Right renal pelvis (tissue), 4 donors: ENCODE results near the gene ANK3. TPM values are rescaled to one million over a fixed set of nuclear protein-coding genes. Genes with fewer than 3 reads are reported as not detected.

Experiments
- DNase-seq, 4 donors: peaks; one replicate each; pipeline ENCODE4 v3.0.0-alpha.2; 2013; ENCODE audit warnings: low read depth in 4 of 4, low spot score in 3 of 4, missing footprints in 1 of 4
- polyA plus RNA-seq, 4 donors: library from polyadenylated mRNA; unstranded; fragments of 120-200 nt; gene quantifications; one replicate each; pipeline ENCODE4 v1.2.1, GENCODE V29; 2013; ENCODE audit not compliant: insufficient read length in 4 of 4

The ANK3 gene
- polyA plus RNA-seq, 4 donors: 129 to 154 (median 141) TPM

DNA sequence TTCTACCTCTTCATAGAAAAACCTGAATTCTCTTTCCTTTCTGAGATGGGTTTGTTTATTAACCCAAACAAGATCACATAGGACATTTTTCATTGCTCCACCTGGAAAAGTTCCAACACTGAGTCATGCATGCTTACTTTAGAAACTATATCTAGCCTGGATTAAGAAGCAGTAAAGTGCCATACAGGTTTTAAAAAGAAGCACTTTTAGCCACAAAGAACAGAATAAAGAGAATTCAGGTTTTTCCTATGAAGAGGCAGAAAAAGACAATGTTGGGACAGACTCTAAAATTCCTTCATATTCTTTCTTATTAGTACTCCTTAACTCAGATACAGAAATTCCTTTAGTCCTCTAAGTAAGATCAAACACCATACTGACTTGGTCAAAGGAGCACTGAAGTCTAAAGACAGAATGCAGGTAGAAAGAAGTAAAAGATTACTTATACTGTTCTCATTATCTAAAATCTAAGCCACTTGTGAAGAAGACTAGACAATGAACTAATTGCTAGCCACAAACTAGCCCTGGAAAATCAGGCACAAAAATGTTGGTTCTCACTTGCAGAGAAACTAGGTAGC lies 241.3 kb downstream of the ANK3 start:
- peak in 2 of 4 donors; percentile 53 to 66 for DNase-seq

DNA sequence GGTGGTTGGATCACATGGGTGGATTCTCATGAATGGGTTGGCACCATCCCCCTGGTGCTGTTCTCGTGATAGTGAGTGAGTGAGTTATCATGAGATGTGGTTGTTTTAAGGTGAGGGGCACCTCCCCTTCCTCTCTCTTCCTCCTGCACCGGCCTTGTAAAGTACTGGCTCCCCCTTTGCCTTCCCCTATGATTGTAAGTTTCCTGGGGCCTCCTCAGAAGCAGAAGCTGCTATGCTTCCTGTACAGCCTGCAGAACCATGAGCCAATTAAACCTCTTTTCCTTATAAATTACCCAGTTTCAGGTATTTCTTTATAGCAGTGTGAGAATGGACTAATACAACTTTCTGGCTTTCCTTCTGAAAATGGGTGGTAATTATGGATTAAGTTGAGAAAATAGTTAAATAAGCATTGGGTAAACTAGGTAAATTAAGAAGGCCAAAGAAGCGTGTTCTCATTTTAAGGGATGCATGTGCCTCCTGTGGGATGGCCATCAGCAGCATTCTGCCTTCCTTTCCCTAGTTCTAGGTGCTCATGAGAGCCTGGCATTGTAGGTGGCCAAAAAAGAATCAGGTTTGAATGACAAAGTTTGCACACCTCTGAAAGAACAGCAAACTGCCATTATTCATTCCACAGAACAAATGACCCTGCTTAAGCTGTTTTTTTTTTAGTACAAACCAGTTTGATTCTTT lies 242.0 kb downstream of the ANK3 start:
- no peak for DNase-seq

DNA sequence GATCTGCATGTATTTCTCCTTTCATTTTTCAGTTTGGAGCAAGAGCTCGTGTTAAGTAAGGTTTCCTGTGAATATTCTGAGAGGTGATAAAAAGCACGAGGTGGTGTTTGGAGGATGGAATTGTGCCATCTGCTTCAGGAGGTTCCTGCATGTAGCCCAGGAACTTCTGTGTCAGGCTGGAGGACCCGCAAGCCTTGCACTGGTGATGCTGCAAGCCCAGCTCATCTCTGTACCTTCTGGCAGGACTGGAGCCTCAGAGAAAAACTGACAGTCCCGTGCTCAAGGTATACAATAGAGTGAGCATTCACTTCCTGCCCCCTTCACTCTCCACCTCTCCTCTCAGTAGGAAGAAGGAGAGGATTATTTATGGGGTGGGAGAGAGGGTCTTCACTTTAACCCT lies 242.7 kb downstream of the ANK3 start:
- no peak for DNase-seq

DNA sequence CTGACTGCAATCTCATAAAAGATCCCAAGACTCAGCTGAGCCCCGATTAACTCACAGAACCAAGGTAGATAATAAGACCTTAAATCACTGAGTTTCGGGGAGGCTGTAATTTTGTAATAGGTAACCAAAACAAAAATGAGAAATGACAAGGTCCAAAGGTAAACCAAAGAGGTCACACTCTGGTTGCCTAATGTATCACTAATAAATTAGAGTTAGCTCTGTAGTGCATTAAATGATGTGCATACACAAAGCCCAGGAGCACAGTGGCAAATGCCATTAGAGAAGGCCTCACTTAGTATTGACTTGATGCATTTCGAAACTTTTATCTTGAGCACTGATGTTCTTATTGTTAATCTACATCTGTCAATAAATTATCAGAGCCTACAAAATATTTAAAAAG lies 245.6 kb downstream of the ANK3 start:
- DNase-seq: no peak

DNA sequence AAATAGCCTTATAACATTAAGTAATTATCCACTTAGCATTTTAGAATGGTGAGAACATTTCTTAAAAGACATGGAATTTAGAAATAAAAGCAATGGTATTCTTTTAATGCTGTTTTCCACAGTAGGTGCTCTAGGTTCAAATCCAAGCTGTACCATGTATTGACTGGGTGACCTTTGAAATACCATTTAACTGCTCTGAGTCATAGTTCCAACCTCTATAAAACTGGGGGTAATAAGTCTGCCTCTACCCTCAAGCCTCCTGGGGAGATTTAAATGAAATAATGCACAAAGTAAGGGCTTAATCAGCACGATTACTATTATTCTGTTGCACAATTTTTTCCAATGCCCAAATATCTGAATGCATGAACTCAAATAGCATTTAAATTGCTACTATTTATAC lies 246.9 kb downstream of the ANK3 start:
- DNase-seq: no peak

DNA sequence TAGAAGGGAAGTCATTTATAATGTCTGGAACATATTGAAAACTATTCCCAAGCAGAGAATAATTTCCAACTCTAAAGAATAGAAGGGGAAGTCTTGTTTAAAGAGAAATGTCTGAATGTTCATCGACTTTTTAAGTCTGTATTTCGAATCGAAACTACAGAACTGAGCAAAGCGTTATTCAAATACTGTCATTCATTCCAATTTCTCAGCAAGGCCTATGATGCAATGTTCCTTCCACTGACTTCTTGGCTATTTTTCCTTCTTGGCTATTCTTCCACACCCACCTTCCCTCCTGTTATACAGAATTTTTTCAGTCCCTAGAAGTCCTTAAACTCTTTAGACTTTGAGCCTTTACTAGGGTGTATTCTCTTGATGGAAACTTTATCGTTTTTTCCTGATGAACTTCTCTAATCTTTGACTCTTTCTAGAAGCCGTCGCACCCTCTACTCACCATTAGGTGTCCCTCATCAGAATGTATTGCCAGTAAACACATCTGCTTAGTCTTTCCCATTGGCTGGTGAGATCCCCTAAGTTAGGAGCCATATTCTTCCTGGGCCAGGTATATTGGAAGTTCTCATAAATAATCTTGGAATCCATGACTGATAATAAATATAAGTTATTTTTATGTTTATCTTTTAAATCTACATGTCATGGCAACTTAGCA lies 247.6 kb downstream of the ANK3 start:
- DNase-seq: no peak

DNA sequence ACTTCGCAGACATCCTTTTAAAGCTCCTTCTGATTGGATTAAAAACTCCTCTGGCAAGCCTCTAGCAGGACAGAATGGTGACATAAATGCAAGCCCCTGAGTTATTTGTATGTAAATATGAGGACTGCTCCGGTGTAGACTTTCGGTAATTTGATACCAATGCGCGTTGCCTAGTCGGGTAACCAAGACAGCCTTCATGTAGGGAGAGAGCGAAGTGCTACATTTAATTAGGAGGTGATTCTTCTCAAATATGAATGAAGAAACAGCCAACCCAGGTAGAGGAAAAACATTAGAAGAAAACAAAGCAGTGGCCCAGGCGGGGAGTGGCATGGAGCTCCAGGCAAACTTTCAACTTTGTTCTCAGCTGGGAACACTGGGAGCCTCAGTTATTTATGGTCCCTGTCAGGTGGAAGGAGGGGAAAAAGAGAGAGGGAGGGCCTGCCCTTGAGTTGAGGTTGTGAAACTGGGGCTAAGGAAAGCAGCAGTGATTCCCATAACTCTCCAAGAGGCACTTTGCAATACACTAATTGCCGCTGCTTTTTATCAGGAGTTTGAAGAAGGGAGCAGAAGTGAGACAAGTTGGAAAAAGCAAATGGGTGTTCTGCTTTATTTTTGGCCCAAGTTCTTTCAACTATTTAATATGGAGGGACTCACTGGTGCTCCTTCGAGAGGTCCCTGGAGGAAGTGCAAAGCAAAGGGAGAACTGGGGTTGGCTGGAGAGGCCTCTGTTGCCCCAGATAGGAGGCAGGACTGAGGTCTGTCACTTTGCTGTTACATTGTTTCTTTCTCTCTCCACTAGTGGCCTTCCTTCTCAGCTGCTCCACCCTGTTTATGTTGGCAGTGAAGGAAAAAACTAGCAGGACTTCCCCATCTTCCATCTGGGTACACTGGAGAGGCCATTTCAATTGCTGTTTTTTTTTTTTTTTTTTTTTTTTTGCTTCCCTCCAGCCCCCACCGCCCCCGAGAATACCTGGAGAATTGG lies 248.7 kb downstream of the ANK3 start:
- peak in 3 of 4 donors; percentile 68 to 81 (median 80) for DNase-seq

DNA sequence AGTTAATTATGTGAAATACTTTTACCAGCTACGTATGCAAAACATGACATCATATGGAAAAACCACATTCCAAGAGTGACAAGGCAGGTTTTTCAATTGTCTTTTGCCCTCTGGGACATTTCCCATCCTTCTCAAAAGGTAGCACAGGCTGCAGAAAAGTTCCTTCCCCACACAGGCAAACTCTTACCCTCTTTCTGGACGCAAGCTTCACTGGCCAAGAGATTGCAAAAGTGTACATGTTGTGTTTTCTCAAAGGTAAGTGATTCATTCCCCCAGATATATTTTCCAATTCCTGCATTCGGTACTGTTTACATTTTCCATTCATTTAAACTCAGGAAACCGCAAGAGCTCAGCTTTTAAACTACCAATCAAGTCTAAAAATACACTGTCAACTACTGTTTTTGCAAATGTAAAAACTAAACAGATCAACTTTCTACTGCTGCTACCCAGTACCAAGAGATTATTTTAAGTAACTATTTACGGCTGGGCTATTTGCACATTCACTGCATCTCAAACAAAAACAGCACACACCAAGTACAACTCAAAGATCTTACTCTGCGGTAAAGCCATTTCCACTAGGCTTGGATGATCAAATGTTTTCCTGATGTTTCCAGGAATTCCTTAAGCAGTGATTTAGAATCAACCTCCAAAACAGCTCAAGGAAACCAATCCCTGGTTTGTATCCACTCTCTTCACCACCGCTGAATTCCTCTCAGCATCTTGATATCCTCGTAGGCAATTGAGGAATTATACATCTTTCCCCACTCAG lies 249.7 kb downstream of the ANK3 start:
- DNase-seq: no peak

DNA sequence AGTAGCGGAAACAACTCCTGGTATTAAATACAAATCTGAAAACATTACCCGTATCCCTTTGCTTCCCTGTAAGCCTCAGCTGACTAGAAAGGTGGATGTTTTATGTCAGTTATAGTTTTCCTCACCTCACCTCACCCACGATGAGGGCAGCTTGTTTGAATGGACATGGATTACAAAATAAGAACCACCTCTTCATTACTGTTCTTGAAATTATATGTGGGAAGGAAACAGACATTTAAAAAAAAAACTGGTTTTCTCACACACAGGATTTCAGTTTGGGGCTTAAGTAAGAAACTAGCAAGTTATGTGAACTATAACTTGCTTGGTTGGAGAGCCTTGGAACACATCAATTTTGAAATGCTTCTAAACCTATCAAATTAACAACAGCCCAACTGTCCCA lies 250.4 kb downstream of the ANK3 start:
- no peak for DNase-seq

DNA sequence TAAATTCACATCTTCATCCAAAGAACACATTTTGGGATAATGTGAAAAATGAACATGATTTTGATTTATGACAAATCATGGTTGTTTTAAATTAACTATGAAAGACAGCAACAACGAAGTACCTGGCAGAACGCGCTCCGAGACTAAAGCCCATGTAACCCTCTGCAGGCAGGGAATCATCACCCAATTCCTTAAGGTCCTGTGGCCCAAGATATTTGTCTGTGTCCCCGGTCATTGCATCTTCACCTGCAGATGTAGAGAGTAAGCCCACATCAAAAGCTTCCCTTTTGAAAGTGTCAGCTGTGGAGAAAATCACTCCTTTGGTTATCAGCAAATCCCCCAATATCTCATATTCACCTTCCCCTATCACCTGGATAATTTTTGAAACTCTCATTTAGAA lies 250.8 kb downstream of the ANK3 start:
- no peak for DNase-seq

DNA sequence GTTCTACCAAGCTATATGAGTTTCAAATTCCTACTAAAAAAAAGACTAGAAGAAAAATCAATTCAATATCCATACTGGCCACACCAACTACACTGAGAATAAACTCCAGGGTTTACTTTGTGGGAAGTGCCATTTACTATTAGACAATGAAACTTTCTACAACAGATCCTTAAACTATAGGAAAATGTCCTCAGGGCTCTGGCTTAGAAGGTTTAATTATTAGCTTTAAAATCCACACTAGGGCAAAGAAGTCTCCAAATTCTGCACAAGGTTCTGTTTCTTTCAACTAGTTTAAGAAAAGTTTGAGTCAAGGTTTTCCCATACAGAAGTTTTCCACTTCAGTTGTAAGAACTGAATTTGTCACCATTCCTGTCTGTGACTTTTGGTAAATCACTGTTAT lies 251.6 kb downstream of the ANK3 start:
- DNase-seq: no peak

DNA sequence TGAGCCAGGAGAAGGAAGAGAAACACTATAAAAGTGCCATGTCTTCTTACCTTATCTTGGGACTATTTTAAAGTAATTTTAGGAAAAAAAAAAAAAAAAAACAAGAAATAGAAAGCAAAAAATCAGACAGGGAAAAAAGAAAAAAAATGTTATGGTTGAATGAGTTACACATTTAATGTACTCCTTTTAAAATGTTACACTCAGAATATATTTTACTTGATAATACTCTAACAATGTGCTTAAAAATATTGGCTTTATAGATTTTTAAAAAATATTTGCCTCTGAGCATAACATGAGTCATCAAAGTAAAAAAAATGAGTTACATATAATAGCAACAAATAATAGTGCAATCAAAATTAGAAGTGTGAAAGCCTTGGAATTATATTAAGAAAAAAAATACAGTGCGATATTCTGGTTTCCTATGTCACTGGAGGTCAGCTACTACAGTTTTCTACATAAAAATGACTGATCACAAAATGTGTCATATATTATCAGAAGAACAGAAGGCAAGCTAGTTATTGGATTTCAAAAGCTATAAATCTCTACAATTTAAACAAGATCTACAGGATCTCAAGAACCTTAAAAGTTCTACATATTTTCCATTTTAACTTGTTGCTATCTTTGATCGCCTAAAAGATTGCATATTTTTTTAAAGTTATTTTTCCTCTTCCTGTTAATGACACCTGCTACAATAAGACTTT lies 252.2 kb downstream of the ANK3 start:
- DNase-seq: no peak

DNA sequence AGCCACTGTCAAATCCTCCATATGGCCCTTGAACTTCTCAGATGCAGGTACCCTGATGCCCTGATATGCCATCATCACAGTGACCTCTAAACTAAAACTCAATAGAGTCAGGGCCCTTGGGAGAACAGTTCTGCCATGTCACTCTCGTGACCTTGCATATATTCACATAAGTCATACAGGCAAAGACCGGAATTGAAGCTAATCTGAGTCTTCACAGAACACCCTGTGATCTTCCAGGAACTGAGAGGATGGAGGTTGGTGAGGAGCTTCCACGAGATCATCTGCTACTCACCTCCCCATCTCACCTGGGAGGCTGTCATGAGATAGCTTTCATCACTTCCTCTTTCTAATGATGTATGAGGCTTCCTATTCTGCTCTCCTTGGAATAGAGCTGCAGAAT lies 254.7 kb downstream of the ANK3 start:
- DNase-seq: no peak

DNA sequence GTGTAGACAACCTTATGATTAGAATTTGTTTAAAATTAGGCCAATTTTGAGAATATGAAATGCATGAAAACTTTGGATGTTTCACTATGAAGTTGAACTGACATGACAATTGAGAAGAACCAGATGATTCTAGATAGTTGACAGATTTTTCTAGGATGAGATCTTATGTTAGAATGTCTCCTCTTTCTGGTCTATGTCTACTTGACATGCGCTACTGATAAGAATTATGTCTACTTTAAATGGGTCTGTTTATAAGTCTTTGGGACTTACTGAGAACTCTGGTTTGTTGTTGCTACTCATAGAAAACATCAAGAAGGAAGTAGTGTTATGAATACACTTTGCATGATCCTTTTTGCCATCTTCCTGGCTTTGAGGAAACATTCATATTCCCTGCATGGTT lies 255.1 kb downstream of the ANK3 start:
- no peak for DNase-seq

DNA sequence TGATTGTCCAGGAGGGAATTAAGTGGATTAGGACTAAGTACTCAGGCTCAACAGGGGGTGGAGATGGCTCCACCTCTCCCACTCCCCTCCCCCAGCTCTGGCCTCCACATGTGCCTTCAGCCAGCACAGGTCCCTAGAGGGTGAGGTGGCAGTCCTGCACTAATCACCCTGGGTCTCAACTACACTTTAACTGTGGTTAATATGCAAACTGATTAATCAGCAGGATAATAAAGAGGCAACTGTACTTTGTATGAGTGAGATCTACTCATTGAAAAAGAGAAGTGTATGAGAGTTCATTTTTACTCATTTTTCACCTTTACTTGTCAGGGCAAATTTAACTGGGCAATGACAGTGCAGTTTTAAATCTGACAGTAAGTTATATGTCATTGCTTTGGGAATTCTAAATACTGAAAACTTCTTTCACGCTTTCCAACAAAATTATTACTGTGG lies 259.5 kb downstream of the ANK3 start:
- no peak for DNase-seq

DNA sequence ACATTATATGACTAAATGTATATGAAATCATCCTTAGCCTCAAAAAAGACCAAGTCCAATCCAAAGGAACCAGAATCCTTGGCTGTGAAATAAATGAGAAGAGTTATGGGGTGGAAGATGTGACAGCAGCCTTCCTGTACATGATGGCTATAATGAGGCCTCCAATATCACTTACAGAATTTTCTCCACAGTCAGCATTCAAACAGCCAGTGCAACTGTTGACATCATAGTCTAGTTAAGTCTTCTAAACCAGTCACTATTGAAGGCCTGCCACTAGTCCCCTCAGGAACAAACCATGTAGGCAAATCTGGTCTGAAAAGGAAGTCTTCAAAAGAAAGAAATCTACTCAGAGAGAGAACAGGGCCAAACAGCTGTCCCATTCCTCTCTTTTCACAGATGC lies 263.8 kb downstream of the ANK3 start:
- no peak for DNase-seq

DNA sequence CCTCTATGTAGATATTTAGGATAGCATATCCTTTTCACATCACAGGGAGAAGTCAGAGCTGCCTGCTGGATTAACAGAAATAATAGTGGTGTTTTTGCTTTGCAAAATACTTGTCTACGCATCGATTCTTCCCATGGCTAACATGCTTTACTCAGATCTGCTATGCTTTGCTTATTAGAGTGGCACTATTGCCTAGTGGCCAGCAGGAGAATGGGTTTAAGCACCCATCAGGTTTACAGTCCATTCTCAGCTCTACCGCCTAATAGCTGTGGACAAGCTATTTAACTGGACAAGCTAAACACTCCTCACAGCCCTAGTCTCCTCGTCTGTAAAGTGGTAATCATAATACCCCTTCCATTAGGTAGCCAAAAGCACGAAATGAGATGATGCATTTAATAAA lies 265.1 kb downstream of the ANK3 start:
- no peak for DNase-seq

DNA sequence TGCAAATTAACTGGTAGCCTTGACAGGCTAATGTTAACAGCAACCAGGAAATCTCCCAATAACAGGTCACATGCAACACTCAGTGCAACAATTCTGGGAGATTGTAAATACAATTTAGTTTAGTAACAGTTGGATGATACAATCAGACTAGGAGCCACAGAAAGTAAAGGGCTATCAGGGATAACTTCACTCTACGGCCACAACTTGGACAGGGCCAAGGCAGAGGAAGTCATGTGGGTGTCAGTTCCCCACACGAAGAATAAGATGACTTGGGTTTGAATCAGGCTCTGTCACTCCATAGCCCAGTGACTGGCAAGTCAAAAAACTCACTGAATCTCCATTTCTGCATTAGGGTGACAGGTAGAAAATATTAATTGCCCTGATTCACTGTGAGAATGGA lies 266.0 kb downstream of the ANK3 start:
- no peak for DNase-seq

DNA sequence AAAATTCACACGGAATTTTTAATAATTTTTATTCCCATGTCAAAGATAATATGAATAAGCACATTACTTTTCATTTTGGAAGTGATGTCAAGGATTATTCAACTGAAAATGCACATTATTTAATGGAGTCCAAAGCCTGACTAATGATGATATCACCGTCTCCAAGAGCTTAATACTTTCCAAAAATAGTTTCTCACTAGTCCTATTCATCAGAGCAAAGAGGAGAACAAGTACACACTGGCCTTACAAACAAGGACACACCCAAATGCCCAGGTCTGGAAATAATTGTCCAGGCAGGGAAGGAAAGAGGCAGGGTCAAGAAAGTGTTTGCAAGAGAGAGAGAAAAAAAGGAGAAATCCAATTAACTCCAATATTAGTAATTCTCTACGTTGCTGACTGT lies 266.5 kb downstream of the ANK3 start:
- no peak for DNase-seq

DNA sequence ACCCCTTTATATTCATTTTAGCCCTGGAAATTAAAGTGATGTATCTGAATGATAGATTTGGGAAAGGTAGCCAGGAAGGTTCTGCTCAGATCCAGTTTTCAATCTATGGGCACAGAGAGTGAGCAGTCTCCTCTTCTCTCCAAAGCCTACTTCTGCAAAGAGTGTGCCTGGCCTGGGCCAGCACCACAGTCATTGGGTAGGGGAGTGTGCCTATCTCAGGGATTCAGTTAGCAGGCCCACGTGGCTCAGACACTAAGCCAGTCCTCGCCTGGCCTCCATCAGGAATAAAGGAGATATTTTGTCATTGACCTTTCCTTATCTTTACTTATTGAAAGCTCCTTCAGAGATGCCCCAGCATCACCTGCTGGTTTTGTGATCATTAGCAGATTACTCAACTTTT lies 267.5 kb downstream of the ANK3 start:
- no peak for DNase-seq
